Liver (tissue), 9 donors: ENCODE data around the gene CHDH. TPM values are rescaled to one million over a fixed set of nuclear protein-coding genes. Genes with fewer than 3 reads are reported as not detected.

Experiments used
- DNase-seq: peaks from one replicate; pipeline ENCODE4 v3.0.0-alpha.2; 2017; ENCODE audit warnings: low spot score
- H3K27ac ChIP-seq, 2 donors: one replicate each; pipeline ENCODE4 v1.7.0; 2013; ENCODE audit warnings: inconsistent platforms in 2 of 2, low read length in 2 of 2, control low read depth in 1 of 2, low read depth in 1 of 2, mild to moderate bottlenecking in 1 of 2
- H3K27me3 ChIP-seq, 4 donors: one replicate each; pipeline versions ENCODE4 v1.6.1 to v1.7.0; 2013; ENCODE audit warnings: low read length in 3 of 4, inconsistent platforms in 1 of 4, mild to moderate bottlenecking in 1 of 4, moderate library complexity in 1 of 4; ENCODE audit not compliant: control insufficient read depth in 4 of 4, insufficient read depth in 4 of 4
- H3K36me3 ChIP-seq, 4 donors: one replicate each; pipeline versions ENCODE4 v1.6.1 to v1.7.0; 2013; ENCODE audit warnings: low read length in 3 of 4, mild to moderate bottlenecking in 3 of 4, low read depth in 1 of 4, moderate library complexity in 1 of 4; ENCODE audit not compliant: control insufficient read depth in 4 of 4, insufficient read depth in 3 of 4
- H3K4me1 ChIP-seq, 4 donors: one replicate each; pipeline versions ENCODE4 v1.6.1 to v1.7.0; 2013; ENCODE audit warnings: low read length in 3 of 4, mild to moderate bottlenecking in 3 of 4, moderate library complexity in 1 of 4; ENCODE audit not compliant: control insufficient read depth in 4 of 4, insufficient read depth in 4 of 4
- H3K4me3 ChIP-seq, 3 donors: one replicate each; pipeline versions ENCODE4 v1.6.1 to v1.7.0; 2013; ENCODE audit warnings: low read length in 3 of 3, control low read depth in 1 of 3, low read depth in 1 of 3, mild to moderate bottlenecking in 1 of 3
- H3K9ac ChIP-seq, 2 donors: one replicate each; pipeline ENCODE4 v1.7.0; 2013; ENCODE audit warnings: low read length in 2 of 2, mild to moderate bottlenecking in 2 of 2, moderate library complexity in 2 of 2, control low read depth in 1 of 2, low read depth in 1 of 2
- H3K9me3 ChIP-seq, 4 donors: one replicate each; pipeline versions ENCODE4 v1.6.1 to v1.7.0; 2013; ENCODE audit warnings: low read length in 3 of 4; ENCODE audit not compliant: control insufficient read depth in 4 of 4
- FOXA1 ChIP-seq: IDR thresholded peaks from 2 replicates; pipeline ENCODE4 v1.6.1; 2016; ENCODE audit warnings: antibody characterized with exemption
- FOXA2 ChIP-seq: IDR thresholded peaks from 2 replicates; pipeline ENCODE4 v1.6.1; 2016; ENCODE audit warnings: antibody characterized with exemption
- GABPA ChIP-seq, 2 donors: IDR thresholded peaks in 1 of 2; conservative IDR thresholded peaks in 1 of 2; 2 replicates each; pipeline ENCODE4 v1.6.1; 2016; ENCODE audit warnings: antibody characterized with exemption in 2 of 2, mild to moderate bottlenecking in 1 of 2, moderate library complexity in 1 of 2
- HNF4A ChIP-seq, 2 donors: conservative IDR thresholded peaks; 2 replicates each; pipeline ENCODE4 v1.6.1; 2016; ENCODE audit warnings: antibody characterized with exemption in 2 of 2, mild to moderate bottlenecking in 2 of 2
- HNF4G ChIP-seq: IDR thresholded peaks from 2 replicates; pipeline ENCODE4 v1.6.1; 2016; ENCODE audit warnings: antibody characterized with exemption
- JUND ChIP-seq, 2 donors: IDR thresholded peaks; 2 replicates each; pipeline ENCODE4 v1.6.1; 2016; ENCODE audit warnings: antibody characterized with exemption in 2 of 2
- RAD21 ChIP-seq, 2 donors: IDR thresholded peaks; 2 replicates each; pipeline ENCODE4 v1.6.1; 2016; ENCODE audit warnings: antibody characterized with exemption in 2 of 2, mild to moderate bottlenecking in 2 of 2
- RXRA ChIP-seq, 2 donors: IDR thresholded peaks; 2 replicates each; pipeline ENCODE4 v1.6.1; 2017 to 2018; ENCODE audit warnings: antibody characterized with exemption in 2 of 2, mild to moderate bottlenecking in 1 of 2
- SP1 ChIP-seq: IDR thresholded peaks from 2 replicates; pipeline ENCODE4 v1.6.1; 2018; ENCODE audit warnings: antibody characterized with exemption, mild to moderate bottlenecking
- TAF1 ChIP-seq: conservative IDR thresholded peaks from 2 replicates; pipeline ENCODE4 v1.6.1; 2016; ENCODE audit warnings: antibody characterized with exemption, mild to moderate bottlenecking
- YY1 ChIP-seq: IDR thresholded peaks from 2 replicates; pipeline ENCODE4 v1.6.1; 2016; ENCODE audit warnings: antibody characterized with exemption, mild to moderate bottlenecking
- WGBS: extraction: QIAGEN DNeasy Blood & Tissue Kit; methylation state at CpG from one replicate; pipeline ENCODE4 v1.1.7; 2013; 5-methylcytosine and 5-hydroxymethylcytosine counted together
- polyA plus RNA-seq, 2 donors: library from polyadenylated mRNA; stranded (reverse) in 1 of 2; unstranded in 1 of 2; fragments of 200-250 nt in 1 of 2; fragments of >200 nt in 1 of 2; fragmentation: Nextera tagmentation in 1 of 2; extraction: Ambion mirVana in 1 of 2; gene quantifications; one replicate each; pipeline versions ENCODE4 v1.2.1 to v1.2.3, GENCODE V29; 2013 to 2015
- total RNA-seq, 2 donors: library from RNA; depleted of rRNA; stranded (reverse); fragments of >200 nt; gene quantifications; one replicate each; pipeline ENCODE4 v1.2.3, GENCODE V29; 2014
- TF ChIP-seq, protein P1 (sequence below): IDR thresholded peaks from 2 replicates; pipeline ENCODE4 v1.6.1; 2016; ENCODE audit warnings: antibody characterized with exemption
- TF ChIP-seq, protein P2 (sequence below): IDR thresholded peaks from 2 replicates; pipeline ENCODE4 v1.6.1; 2016; ENCODE audit warnings: antibody characterized with exemption
- TF ChIP-seq, protein P3 (sequence below): IDR thresholded peaks from 2 replicates; pipeline ENCODE4 v1.6.1; 2016; ENCODE audit warnings: antibody characterized with exemption, mild to moderate bottlenecking
- TF ChIP-seq, protein P4 (sequence below): IDR thresholded peaks from 2 replicates; pipeline ENCODE4 v1.6.1; 2016; ENCODE audit warnings: antibody characterized with exemption
- donor health status: healthy.
- donor health status: healthy.
- donor health status: healthy.
- donor health status: healthy.
- donor health status: healthy.

CHDH gene
- total and polyA plus RNA-seq, 4 donors = 9.1 to 34.0 (median 21.2) TPM

DNA sequence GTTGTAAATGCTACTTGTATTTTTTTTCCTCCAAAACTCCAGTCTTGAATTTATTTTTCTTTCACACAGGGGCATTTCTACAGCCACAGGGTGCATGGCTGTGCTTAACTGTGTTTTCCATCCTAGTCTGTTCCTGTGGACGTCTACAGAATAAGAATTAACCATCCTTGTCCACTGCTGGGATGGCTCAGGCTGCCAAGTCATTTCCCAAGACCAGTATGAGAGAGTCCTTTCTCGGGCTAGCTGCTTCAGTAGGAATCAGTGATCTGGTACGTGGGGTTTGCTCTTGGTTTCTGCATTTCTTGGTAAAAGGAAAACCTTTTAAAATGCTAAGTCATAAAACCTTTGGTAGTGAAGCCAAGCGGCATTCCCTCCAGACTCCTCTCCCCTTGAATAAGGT is 29.8 kb downstream of the CHDH start:
- no peaks in the 10 kb centered on the region for H3K27me3 ChIP-seq
- H3K27ac ChIP-seq = no peak overlapping the region
- no peaks in the 10 kb centered on the region for H3K9me3 ChIP-seq
- no peak overlapping the region for H3K9ac ChIP-seq
- TF ChIP-seq YY1 = no peak
- no peak for TF ChIP-seq HNF4G
- no peak for TF ChIP-seq GABPA (IDR thresholded peaks at IDR 0.05 in 1 of 2, conservative IDR thresholded peaks at IDR 0.05 in 1 of 2)
- no peak for TF ChIP-seq RAD21 (IDR thresholded peaks at IDR 0.05)
- TF ChIP-seq FOXA1 = no peak
- TF ChIP-seq TAF1 = no peak
- TF ChIP-seq, protein P1, sequence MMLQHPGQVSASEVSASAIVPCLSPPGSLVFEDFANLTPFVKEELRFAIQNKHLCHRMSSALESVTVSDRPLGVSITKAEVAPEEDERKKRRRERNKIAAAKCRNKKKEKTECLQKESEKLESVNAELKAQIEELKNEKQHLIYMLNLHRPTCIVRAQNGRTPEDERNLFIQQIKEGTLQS = no peak
- TF ChIP-seq HNF4A (conservative IDR thresholded peaks at IDR 0.05) = no peak
- 71% methylated on average over 4 of the region's 4 CpGs for WGBS
- no peak overlapping the region for H3K4me3 ChIP-seq
- no peak for DNase-seq
- peaks cover 0 to 7% (median 0%) of the 10 kb centered on the region in 4 donors for H3K4me1 ChIP-seq
- peaks cover 10 to 59% (median 38%) of the 10 kb centered on the region in 4 donors for H3K36me3 ChIP-seq

DNA sequence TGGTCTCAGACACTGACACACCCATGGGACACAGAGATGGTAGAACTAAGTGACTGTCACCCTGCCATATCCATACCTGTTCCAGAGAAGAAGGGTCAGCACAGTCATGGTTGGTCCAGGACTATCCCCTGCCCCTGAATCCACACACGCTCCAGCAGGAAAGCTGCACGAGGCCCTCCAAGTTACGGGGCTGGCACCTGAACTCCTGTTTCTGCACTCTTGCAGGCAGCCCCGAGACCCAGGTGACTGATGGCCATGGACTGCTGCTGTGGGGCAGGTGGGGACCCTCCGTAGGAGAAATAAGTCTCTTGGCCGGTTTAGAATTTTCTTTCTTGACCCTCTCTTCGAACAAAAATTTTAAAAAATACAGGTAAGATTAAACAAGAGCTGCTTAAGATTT is 30.6 kb downstream of the CHDH start:
- Histone ChIP-seq H3K4me1 (peaks cover 0 to 7% (median 0%) of the 10 kb centered on the region in 4 donors), H3K4me3 (no peak overlapping the region), H3K27me3 (no peaks in the 10 kb centered on the region), H3K9me3 (no peaks in the 10 kb centered on the region), H3K27ac (no peak overlapping the region), H3K9ac (no peak overlapping the region), H3K36me3 (peaks cover 10 to 51% (median 35%) of the 10 kb centered on the region in 4 donors)
- TF ChIP-seq SP1 = no peak
- TF ChIP-seq HNF4G = no peak
- TF ChIP-seq, protein P1 = no peak
- no peak for TF ChIP-seq JUND (IDR thresholded peaks at IDR 0.05)
- no peak for TF ChIP-seq FOXA1
- TF ChIP-seq RXRA (IDR thresholded peaks at IDR 0.05) = no peak
- TF ChIP-seq TAF1 = no peak
- 96% methylated on average over 7 of the region's 7 CpGs for WGBS
- DNase-seq = no peak

DNA sequence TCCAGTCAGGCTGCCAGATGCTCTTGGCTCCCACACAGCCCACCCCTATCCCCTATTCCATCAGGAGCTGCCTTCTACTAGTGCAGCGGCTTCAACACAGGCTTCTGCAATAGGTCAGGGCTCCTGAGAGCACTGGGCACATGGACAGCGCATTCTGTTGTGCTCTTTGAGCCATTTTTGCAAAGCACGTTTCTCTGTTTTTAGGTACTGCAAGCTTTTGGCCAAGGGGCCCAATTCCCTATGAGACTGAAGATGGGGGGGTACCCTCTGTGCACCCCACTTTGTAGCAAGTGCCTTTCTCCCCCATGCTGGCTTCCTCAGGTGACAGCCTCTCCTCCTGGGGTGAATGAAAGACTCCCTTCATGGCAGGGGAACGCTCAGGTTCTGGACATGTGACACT is 31.2 kb downstream of the CHDH start:
- Histone ChIP-seq H3K4me1 (peaks cover 0 to 7% (median 0%) of the 10 kb centered on the region in 4 donors), H3K36me3 (peaks cover 10 to 45% (median 32%) of the 10 kb centered on the region in 4 donors), H3K9me3 (no peaks in the 10 kb centered on the region), H3K27me3 (no peaks in the 10 kb centered on the region), H3K27ac (no peak overlapping the region), H3K9ac (no peak overlapping the region), H3K4me3 (no peak overlapping the region)
- TF ChIP-seq TAF1 (no peak), HNF4G (no peak), HNF4A (conservative IDR thresholded peaks at IDR 0.05) (no peak), SP1 (no peak)
- TF ChIP-seq, protein P1 = no peak
- DNase-seq = no peak
- 97% methylated on average over 4 of the region's 4 CpGs for WGBS

DNA sequence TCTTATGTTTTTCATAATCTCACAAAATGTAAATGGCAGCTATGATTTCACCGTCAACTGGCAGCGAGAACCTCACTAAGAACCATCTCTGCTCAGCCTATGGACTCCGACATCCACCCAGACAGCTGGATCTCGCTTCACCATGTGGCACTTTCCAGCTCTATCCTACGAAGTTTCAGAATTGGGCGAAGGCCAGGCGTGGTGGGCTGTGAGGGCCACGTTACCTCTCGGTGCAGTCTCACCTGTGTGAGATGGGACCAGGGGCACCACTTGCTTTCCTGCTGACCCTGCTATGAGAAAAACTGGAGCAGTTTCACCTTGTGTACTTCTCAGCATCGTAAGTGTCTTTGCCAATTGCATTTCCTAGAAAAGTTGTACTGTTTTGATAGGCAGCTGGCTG is 32.3 kb downstream of the CHDH start:
- Histone ChIP-seq H3K4me3 (no peak overlapping the region), H3K9me3 (no peaks in the 10 kb centered on the region), H3K27me3 (no peaks in the 10 kb centered on the region), H3K9ac (no peak overlapping the region), H3K4me1 (peaks cover 0 to 3% (median 0%) of the 10 kb centered on the region in 4 donors), H3K27ac (no peak overlapping the region), H3K36me3 (peaks cover 10 to 35% (median 23%) of the 10 kb centered on the region in 4 donors)
- TF ChIP-seq, protein P2, sequence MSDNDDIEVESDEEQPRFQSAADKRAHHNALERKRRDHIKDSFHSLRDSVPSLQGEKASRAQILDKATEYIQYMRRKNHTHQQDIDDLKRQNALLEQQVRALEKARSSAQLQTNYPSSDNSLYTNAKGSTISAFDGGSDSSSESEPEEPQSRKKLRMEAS = no peak
- TF ChIP-seq HNF4G = no peak
- TF ChIP-seq GABPA (IDR thresholded peaks at IDR 0.05 in 1 of 2, conservative IDR thresholded peaks at IDR 0.05 in 1 of 2) = no peak
- TF ChIP-seq, protein P1 = no peak
- TF ChIP-seq FOXA2 = no peak
- no peak for TF ChIP-seq YY1
- TF ChIP-seq, protein P3, sequence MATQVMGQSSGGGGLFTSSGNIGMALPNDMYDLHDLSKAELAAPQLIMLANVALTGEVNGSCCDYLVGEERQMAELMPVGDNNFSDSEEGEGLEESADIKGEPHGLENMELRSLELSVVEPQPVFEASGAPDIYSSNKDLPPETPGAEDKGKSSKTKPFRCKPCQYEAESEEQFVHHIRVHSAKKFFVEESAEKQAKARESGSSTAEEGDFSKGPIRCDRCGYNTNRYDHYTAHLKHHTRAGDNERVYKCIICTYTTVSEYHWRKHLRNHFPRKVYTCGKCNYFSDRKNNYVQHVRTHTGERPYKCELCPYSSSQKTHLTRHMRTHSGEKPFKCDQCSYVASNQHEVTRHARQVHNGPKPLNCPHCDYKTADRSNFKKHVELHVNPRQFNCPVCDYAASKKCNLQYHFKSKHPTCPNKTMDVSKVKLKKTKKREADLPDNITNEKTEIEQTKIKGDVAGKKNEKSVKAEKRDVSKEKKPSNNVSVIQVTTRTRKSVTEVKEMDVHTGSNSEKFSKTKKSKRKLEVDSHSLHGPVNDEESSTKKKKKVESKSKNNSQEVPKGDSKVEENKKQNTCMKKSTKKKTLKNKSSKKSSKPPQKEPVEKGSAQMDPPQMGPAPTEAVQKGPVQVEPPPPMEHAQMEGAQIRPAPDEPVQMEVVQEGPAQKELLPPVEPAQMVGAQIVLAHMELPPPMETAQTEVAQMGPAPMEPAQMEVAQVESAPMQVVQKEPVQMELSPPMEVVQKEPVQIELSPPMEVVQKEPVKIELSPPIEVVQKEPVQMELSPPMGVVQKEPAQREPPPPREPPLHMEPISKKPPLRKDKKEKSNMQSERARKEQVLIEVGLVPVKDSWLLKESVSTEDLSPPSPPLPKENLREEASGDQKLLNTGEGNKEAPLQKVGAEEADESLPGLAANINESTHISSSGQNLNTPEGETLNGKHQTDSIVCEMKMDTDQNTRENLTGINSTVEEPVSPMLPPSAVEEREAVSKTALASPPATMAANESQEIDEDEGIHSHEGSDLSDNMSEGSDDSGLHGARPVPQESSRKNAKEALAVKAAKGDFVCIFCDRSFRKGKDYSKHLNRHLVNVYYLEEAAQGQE = no peak
- no peak for TF ChIP-seq RAD21 (IDR thresholded peaks at IDR 0.05)
- no peak for TF ChIP-seq HNF4A (conservative IDR thresholded peaks at IDR 0.05)
- TF ChIP-seq, protein P4, sequence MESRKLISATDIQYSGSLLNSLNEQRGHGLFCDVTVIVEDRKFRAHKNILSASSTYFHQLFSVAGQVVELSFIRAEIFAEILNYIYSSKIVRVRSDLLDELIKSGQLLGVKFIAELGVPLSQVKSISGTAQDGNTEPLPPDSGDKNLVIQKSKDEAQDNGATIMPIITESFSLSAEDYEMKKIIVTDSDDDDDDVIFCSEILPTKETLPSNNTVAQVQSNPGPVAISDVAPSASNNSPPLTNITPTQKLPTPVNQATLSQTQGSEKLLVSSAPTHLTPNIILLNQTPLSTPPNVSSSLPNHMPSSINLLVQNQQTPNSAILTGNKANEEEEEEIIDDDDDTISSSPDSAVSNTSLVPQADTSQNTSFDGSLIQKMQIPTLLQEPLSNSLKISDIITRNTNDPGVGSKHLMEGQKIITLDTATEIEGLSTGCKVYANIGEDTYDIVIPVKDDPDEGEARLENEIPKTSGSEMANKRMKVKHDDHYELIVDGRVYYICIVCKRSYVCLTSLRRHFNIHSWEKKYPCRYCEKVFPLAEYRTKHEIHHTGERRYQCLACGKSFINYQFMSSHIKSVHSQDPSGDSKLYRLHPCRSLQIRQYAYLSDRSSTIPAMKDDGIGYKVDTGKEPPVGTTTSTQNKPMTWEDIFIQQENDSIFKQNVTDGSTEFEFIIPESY = no peak
- DNase-seq = no peak
- WGBS = 90% methylated on average over 10 of the region's 10 CpGs
